NT2/D1 (cell line): ENCODE data around the gene KRT32.

Experiments
- DNase-seq: peaks from one replicate; pipeline ENCODE4 v3.0.0-alpha.2; 2011; ENCODE audit warnings: low read depth, low spot score
- H3K27me3 ChIP-seq: 2 replicates; pipeline ENCODE4 v1.6.0; 2011; ENCODE audit warnings: mild to moderate bottlenecking; ENCODE audit not compliant: insufficient read length, insufficient read depth
- H3K36me3 ChIP-seq: 2 replicates; pipeline ENCODE4 v1.6.1; 2011; ENCODE audit warnings: mild to moderate bottlenecking, low read length, mixed read lengths; ENCODE audit not compliant: insufficient read depth, insufficient read length
- H3K4me1 ChIP-seq: 2 replicates; pipeline ENCODE4 v1.5.1; 2011; ENCODE audit not compliant: insufficient read depth, insufficient read length
- H3K4me3 ChIP-seq: 2 replicates; pipeline ENCODE4 v1.5.1; 2011; ENCODE audit warnings: low read depth; ENCODE audit not compliant: insufficient read length
- H3K9ac ChIP-seq: 2 replicates; pipeline ENCODE4 v1.6.0; 2011; ENCODE audit warnings: low read depth; ENCODE audit not compliant: insufficient read length
- H3K9me3 ChIP-seq: 2 replicates; pipeline ENCODE4 v1.5.1; 2011; ENCODE audit warnings: mild to moderate bottlenecking, low read length; ENCODE audit not compliant: insufficient read depth
- SUZ12 ChIP-seq: IDR thresholded peaks from 2 replicates; pipeline ENCODE4 v1.6.1; 2011; ENCODE audit not compliant: insufficient read length, insufficient read depth; ENCODE audit errors: extremely low read depth
- YY1 ChIP-seq: IDR thresholded peaks from 2 replicates; pipeline ENCODE4 v1.6.1; 2011; ENCODE audit not compliant: insufficient read length, insufficient read depth
- ZNF274 ChIP-seq: IDR thresholded peaks from 2 replicates; pipeline ENCODE4 v1.6.1; 2011; ENCODE audit warnings: mild to moderate bottlenecking, low read depth, low read length

The KRT32 gene

GRCh38 chr17:41417127-41417526 lies 50.1 kb downstream of the KRT32 start:
- no peaks in the 10 kb centered on the region for H3K9me3 ChIP-seq
- no peak for DNase-seq
- no peak for TF ChIP-seq ZNF274
- TF ChIP-seq YY1, result no peak
- TF ChIP-seq SUZ12, result no peak
- H3K27me3 ChIP-seq, result no peaks in the 10 kb centered on the region
- peaks cover 8% of the 10 kb centered on the region for H3K4me1 ChIP-seq
- no peak overlapping the region for H3K9ac ChIP-seq
- no peak overlapping the region for H3K4me3 ChIP-seq
- no peaks in the 10 kb centered on the region for H3K36me3 ChIP-seq

GRCh38 chr17:41416479-41416878 lies 50.7 kb downstream of the KRT32 start:
- TF ChIP-seq YY1 (no peak), ZNF274 (no peak), SUZ12 (no peak)
- Histone ChIP-seq H3K9ac (no peak overlapping the region), H3K4me1 (peaks cover 8% of the 10 kb centered on the region)

DNA sequence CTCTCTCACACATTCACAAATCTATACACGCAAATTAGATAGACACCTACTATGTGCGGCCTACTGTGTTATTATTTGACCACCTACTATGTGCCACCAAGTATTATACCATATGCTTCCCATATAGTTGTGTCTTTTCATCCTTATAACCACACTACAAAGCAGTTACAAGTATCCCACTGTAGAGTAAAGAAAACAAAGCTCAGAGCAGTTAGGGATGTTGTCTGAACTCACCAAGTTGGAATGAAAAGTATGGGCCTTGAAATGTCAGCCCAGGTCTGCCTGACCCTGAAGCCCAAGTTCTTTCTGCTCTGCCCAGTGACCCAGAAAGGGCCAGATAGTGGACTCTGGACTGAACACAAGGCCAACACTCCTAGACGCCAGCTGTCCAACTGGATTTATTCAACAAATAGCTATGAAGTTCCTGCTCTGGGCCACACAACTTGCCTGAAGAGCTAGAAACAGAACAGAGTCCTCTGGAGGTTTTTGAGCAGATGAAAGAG lies 51.3 kb downstream of the KRT32 start:
- TF ChIP-seq YY1, result no peak
- no peak for TF ChIP-seq ZNF274
- TF ChIP-seq SUZ12, result no peak
- H3K4me3 ChIP-seq, result no peak overlapping the region

More at GRCh38 chr17:41416479-41416878, 50.7 kb downstream of the KRT32 start:
- Histone ChIP-seq H3K9me3 (no peaks in the 10 kb centered on the region), H3K27me3 (no peaks in the 10 kb centered on the region), H3K4me3 (no peak overlapping the region), H3K36me3 (no peaks in the 10 kb centered on the region)
- DNase-seq, result no peak

GRCh38 chr17:41415411-41415810 lies 51.8 kb downstream of the KRT32 start:
- H3K4me3 ChIP-seq, result no peak overlapping the region
- no peaks in the 10 kb centered on the region; the same call in 1 of the 2 replicates for H3K9me3 ChIP-seq
- H3K9ac ChIP-seq, result no peak overlapping the region
- no peak for DNase-seq
- TF ChIP-seq ZNF274 (no peak), YY1 (no peak), SUZ12 (no peak)
- H3K4me1 ChIP-seq, result peaks cover 8% of the 10 kb centered on the region
- no peaks in the 10 kb centered on the region for H3K36me3 ChIP-seq
- no peaks in the 10 kb centered on the region for H3K27me3 ChIP-seq

More for the DNA sequence above, 51.3 kb downstream of the KRT32 start:
- Histone ChIP-seq H3K9ac (no peak overlapping the region), H3K36me3 (no peaks in the 10 kb centered on the region), H3K9me3 (no peaks in the 10 kb centered on the region; the same call in 1 of the 2 replicates), H3K4me1 (peaks cover 8% of the 10 kb centered on the region), H3K27me3 (no peaks in the 10 kb centered on the region)
- DNase-seq, result no peak

DNA sequence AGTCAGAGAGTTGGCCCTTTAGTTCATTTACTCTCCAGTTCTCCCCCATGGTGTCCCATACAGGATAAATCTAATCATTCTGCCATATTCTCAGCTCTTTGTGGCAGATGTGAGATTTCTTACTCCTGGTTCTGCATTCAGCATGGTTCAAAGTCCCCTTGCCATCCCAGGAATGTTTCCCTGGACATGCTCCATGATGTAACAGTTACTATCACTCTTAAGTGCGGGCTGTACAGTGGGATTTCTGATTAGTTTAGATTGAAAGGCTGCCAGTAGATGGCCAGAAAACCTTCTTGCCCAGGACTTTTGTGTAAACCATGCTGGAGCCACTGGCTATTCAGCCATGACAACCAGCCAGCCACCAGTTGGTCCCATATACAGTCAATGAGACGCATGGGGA lies 53.2 kb downstream of the KRT32 start:
- no peak overlapping the region for H3K9ac ChIP-seq
- no peak for TF ChIP-seq YY1
- no peak for TF ChIP-seq ZNF274
- TF ChIP-seq SUZ12, result no peak
- H3K27me3 ChIP-seq, result no peaks in the 10 kb centered on the region
- H3K4me3 ChIP-seq, result no peak overlapping the region
- no peak for DNase-seq
- no peaks in the 10 kb centered on the region; the same call in 1 of the 2 replicates for H3K9me3 ChIP-seq
- peaks cover 8% of the 10 kb centered on the region for H3K4me1 ChIP-seq
- H3K36me3 ChIP-seq, result no peaks in the 10 kb centered on the region

DNA sequence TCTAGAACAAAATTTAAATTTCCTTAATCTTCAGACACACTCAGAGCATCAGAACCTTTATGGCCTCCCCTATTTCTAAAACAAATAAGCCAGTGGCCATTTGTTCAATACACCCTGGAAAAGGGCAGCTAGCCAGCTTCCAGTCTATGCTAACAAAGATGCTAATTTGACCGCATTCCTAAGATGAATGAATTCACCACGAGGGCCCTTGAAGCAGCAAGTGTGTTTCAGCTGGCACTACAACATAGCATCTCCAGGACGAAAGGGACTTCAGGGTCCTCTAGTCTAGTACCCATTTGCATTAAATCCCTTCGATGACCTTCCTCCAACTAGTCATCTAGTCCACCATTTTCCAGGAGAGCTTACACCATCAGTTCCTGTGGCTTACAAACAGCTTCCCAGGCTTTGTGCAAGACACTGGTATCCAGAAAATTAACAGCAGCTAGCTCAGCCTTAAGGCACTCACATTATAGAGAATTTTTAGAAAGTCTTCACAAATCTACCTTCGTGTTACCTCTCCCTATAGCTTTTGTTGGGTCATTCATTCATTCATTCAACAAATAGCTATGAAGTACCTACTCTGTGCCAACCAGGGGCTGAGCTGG lies 53.7 kb downstream of the KRT32 start:
- peak; percentile 48 for DNase-seq
- TF ChIP-seq YY1 (no peak), SUZ12 (no peak), ZNF274 (no peak)
- Histone ChIP-seq H3K27me3 (no peaks in the 10 kb centered on the region), H3K4me1 (peaks cover 8% of the 10 kb centered on the region), H3K36me3 (no peaks in the 10 kb centered on the region), H3K4me3 (no peak overlapping the region), H3K9ac (no peak overlapping the region), H3K9me3 (no peaks in the 10 kb centered on the region; the same call in 1 of the 2 replicates)

DNA sequence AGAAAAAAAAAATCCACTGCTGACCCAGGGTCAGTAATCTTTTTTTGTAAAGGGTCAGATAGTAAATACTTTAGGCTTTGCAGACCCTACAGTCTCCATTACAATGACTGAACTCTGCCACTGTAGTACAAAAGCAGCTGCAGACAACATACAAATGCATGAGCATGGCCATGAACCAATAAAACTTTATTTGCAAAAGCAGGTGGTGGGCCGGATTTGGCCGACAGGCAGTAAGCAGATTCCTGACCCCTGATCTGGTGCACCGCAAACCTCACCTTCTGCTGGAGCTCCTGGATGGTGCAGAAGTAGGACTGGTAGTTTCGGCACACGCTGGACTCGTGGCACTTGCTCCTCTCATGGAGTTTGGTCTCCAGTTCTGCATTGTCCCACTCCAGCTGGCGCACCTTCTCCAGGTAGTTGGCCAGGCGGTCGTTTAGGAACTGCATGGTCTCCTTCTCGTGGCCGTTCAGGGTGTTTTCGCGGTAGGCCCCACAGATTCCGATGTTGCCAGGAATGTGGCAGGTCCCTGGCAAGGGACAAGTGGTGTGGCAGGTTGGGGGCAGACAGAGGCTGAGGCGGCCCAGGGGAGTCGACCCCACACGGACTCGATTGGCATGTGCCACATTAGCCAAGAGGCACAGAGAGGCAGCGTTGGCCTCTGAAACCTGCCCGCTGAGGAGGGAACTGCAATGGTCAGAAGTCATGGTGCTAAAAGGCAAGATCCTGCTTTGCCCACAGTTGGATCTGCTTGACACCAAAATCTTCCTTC lies 55.9 kb downstream of the KRT32 start:
- Histone ChIP-seq H3K4me1 (peaks cover 8% of the 10 kb centered on the region), H3K4me3 (no peak overlapping the region), H3K9me3 (no peaks in the 10 kb centered on the region; the same call in 1 of the 2 replicates), H3K36me3 (no peaks in the 10 kb centered on the region), H3K9ac (no peak overlapping the region), H3K27me3 (no peaks in the 10 kb centered on the region)
- DNase-seq, result no peak
- TF ChIP-seq ZNF274 (no peak), YY1 (no peak), SUZ12 (no peak)
